ENCODE results near the gene DPEP3.
"Not testable (repeated sequence)": the region's sequence is repeated elsewhere in the genome, so short reads cannot be mapped to it uniquely, and the experiment has no call there.

DPEP3 gene, protein sequence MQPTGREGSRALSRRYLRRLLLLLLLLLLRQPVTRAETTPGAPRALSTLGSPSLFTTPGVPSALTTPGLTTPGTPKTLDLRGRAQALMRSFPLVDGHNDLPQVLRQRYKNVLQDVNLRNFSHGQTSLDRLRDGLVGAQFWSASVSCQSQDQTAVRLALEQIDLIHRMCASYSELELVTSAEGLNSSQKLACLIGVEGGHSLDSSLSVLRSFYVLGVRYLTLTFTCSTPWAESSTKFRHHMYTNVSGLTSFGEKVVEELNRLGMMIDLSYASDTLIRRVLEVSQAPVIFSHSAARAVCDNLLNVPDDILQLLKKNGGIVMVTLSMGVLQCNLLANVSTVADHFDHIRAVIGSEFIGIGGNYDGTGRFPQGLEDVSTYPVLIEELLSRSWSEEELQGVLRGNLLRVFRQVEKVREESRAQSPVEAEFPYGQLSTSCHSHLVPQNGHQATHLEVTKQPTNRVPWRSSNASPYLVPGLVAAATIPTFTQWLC

DNA sequence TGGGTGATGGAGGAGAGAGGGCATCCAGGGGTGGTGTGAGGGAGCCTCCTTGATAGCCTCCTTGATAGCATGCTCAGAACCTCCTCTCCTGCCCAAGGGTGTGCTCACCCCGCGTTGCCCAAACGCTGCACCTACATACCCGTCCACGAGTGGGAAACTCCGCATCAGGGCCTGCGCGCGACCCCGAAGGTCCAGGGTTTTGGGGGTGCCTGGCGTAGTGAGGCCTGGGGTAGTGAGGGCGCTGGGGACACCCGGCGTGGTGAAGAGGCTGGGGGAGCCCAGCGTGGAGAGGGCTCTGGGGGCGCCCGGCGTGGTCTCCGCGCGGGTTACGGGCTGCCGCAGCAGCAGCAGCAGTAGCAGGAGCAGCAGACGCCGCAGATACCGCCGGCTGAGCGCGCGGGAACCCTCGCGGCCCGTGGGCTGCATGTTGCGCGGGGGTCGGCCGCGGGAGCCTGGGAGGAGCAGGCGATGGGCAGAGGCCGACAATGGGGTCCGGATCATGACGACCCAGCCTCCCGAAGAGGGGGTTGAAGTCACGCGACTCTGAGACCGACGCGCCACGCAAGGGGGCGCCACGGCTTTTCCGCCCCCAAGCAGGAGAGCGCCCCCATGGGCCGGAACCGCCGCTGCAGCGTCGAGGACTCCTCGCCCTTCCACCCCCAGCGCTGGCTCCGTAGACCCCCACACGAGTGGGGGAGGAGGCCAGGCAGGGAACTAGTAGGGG, at the start of gene DPEP3:
TSS of gene DPEP3 (minus strand) at position 545 of the 724 bp plus-strand sequence. CDS start at position 426, 119 bp downstream.
- no peak for DNase-seq

DNA sequence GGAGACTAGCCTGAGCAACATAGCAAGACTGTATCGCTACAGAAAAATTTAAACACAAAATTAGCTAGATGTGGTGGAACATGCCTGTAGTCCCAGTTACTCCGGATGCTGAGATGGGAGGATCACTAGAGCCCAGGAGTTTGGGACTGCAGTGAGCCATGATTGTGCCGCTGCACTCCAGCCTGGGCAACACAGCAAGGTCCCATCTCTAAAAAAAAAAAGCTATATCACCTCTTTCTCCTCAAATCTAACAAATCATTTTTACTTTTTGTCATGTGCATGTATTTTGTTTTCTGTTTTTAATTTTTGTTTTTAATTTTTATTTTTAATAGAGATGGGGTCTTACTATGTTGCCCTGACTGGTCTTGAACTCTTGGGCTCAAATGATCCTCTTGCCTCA, 48.7 kb upstream of the DPEP3 start:
- no peak for DNase-seq

DNA sequence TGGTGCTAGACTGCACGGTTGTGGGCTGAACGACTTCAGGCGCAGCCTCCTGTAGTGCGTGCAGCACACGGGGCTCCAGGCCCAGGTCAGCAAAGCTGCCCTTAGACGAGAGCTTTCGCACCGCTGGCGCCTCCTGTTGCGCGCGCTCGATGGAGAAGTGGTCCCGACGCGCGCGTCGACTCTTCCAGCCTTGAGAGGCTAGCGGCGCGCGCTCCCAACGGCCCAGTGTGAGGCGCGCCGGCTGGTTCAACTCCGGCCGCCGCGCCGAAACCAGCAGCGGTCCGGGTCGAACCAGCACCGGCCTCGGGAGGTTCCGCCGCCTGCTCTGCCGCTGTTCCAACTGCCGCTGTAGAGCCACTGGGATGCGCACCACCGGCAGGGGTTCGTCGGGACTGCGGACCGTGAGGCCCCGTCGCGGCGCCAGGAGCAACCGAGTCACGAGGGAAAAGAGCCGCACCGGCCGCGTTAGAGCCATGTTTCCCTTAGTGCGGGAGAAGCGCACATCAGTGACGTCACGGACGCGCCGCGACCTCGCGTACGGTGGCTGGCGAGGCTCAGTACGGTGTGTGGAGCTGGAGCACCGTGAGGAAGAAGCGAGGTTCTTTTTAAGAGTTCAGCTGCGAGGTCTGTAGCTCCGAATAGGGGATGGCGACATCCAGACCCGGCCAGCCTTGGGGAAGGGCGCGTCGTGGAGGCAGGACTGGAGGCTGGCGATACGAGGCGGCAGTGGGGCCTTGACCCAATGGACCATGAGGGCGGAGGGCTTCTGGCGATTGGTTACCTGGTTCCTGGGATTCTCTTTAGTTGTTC, 42.6 kb upstream of the DPEP3 start, which contains the start of the genes DDX28 and DUS2:
TSS of gene DDX28 (minus strand) at position 505 of the 810 bp plus-strand sequence. CDS start at position 475, 30 bp downstream.
TSS of gene DUS2 (plus strand) at position 557 of the 810 bp plus-strand sequence. CDS start 14,740 bp downstream, outside the sequence.
- peak; percentile 91 for DNase-seq

DNA sequence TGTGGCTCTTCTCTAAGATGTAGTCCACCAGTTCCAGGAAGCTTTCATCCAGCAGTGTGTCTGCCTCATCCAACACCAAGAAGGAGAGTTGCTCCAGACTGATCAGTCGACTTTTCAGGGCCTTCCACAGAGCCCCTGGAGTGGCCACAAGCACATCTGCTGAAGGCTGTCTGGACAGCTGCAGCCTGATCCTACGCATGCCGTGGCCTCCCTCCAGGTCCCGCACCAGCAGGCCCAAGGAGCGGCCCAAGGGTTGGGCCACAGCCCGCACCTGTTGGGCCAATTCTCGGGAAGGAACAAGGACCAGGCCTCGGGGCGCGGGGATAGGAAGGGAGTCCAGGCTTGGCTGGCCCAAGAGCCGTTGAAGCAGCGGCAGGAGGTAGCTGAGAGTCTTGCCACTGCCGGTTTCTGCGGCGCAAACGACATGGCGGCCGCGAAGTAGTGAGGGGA, 42.0 kb upstream of the DPEP3 start:
- no peak for DNase-seq

DNA sequence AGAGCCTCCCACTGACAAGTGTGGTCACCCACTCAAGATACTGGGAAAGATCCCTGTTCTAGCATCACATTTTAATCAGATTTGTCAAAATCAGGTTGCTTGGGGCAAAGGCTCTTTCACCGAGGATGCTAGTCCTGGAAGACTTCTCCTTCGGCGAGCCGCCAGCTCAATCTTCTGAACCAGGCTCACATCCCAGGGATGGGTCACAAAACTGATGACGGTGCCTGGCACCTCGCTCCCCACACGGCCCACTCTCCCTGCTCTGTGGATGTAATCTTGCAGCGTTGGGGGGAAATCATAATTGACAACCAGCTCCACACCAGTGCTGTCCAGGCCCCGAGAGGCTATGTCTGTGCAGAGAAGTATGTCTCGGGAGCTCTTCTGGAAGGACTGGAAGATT, 41.2 kb upstream of the DPEP3 start:
- no peak for DNase-seq

DNA sequence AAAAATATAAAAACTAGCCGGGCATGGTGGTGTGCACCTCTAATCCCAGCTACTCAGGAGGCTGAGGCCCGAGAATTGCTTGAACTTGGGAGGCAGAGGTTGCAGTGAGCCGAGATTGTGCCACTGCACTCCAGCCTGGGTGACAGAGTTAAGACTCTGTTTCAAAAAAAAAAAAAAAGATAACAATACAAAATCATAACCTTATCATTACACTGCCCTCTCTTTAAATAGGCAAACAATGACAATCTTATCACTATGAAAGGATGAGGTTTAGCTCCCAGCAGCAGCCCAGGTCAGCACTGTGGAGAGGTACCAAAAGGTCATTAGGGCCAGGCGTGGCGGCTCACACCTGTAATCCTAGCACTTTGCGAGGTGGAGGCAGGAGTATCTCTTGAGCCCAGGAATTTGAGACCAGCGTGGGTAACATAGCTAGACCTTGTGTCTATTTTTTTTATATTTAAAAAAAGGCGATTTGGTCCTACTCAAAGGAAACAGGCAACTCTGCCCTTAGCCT, 38.9 kb upstream of the DPEP3 start:
- DNase-seq, result no peak

DNA sequence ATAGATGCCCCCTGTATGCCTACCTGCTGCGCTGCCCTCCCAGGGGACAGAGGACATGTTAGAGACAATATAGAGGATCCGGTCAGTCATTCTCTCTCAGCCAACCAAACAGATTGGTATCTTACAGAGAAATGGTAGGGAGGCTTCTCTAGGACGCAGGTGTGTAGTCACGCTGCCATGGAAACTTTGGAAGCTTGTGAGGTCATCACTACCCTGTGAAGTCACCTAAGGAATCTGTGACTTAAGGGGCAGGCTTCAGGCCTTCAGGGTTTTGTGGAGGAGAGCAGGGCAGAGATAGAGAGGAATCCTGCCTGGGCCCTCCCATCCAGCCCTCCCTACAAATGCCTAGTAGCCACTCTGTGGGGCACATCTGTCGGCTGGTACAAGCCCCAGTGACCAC, 35.4 kb upstream of the DPEP3 start, which contains the start of gene DPEP2NB:
TSS of gene DPEP2NB (minus strand) at position 231 of the 400 bp plus-strand sequence. CDS start at position 90, 141 bp downstream.
- DNase-seq, result no peak

DNA sequence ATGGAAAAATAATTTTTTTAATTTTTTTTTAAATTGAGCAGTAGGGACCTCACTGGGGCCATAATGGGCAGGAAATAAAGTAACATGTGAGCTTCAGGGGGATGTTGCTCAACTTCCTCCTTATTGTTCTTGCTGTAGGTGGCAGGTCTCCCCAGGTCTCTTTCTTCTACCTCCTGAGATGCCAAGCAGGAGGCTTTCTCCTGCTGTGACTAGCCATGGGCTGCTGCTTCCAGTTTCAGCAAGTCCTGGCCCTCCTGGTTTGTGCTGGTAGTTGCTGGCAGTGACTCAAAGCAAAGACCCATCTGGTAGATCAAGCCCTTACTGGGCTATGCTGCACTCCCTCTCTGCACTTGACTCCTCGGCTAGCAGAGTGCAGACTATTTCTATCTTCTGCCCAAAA, 33.1 kb upstream of the DPEP3 start:
- peak; percentile 39 for DNase-seq

DNA sequence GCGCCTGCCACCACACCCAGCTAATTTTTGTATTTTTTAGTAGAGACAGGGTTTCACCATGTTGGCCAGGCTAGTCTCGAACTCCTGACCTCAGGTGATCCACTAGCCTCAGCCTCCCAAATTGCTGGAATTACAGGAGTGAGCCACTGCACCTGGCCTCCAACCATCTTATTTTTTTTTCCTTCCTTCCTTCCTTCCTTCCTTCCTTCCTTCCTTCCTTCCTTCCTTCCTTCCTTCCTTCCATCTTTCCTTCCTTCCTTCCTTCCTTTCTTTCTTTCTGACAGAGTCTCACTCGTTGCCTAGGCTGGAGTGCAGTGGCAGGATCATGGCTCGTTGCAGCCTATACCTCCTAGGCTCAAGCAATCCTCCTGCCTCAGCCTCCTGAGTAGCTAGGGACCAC, 29.6 kb upstream of the DPEP3 start:
- DNase-seq, result not testable (repeated sequence)

DNA sequence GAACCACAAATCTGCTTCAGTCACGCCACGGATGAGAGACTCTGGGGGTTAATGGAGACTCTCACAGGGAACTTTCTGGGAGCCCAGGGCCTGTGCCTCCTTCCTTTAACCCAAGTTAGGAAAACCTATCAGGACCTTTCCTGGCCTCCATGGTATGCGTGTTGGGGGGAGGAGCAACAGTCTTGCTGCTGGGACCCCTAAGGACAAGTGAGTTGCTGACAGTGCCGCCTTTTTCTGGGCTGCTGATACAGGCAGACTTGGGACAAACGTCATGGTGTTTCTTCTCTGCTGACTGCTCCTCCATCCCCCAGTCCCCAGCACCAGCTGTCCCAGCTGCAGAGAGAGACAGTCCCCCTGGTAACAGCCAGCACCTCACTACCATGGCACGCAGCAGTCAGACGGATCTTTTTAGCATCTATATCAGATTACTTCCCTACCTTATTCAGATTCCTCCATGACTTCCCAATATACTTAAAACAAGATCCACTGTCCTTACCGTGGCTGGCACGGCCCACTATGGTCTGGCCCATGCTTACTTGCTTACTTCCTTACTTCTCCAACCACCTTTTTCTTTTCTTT, 28.9 kb upstream of the DPEP3 start:
- DNase-seq, result no peak

DNA sequence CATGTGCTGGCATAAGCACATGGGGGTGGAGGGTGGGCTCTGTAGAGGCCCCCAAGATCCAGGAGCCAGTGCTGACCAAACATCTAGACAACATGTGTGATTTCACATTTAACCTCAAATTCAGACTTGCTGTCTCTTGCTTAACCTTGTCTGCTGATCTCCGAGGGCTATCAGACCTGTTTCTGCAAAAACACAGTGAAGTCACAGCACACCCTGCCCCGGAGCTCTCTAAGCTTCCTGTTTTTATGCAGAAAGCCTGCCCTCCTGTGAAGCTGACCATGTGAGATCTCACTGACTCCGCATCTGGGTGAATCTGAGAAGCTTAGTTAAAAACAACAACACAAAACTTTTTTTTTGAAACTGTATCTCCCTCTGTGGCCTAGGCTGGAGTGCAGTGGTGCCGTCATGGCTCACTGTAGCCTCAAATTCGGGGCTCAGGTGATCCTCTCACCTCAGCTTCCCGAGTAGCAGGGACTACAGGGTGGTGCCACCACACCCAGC, 25.5 kb upstream of the DPEP3 start:
- DNase-seq, result peak; percentile 68

DNA sequence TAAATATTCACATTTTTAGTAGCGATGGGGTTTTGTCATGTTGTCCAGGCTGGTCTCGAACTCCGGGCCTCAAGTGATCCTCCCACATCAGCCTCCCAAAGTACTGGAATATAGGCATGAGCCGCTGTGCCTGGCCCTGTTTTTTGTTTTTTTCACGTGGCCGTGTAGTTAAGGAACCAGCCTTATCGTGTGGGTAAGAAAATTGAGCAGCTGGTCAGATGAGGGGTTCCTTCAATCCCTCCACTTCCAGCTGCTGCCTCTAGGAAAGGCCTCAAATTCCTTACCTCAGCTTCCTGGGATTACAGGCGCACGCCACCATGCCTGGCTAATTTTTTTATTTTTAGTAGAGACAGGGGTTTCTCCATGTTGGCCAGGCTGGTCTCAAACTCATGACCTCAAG, 24.9 kb upstream of the DPEP3 start:
- DNase-seq, result no peak

DNA sequence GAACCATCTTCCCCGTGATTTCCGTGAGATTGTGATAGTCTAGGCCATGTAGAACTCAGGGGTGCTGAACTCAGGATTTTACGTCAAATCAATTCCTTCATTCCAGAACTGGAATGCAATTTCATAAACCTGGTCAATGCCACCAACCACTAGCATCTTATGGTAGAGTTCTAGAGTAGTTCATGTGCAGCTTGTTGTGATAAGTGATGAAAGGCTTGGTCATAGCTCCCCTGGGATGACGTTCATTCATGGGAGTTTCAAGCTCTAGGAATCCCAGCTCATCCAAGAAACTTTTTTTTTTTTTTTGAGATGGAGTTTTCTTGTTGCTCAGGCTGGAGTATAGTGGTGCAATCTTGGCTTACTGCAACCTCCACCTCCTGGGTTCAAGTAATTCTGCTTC, 22.7 kb upstream of the DPEP3 start:
- DNase-seq, result no peak

DNA sequence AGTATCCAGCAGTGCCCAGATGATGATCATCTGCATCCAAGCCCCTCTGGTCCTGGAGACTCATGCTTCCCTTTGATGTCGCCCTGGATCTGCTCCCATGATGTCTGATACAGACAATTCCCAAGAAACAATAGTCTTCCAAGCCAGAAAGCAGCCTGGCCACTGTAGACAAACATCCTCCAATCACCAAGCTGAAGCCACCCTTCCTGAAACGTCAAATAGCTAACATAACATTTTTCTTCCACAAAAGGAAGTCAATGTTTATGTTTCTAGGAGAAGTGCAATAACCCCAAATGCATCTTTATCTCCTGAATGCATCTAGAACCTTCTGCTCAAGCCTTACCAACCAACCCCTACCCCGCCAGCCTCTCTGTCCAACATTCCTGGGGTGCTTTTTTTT, 20.2 kb upstream of the DPEP3 start:
- no peak for DNase-seq

DNA sequence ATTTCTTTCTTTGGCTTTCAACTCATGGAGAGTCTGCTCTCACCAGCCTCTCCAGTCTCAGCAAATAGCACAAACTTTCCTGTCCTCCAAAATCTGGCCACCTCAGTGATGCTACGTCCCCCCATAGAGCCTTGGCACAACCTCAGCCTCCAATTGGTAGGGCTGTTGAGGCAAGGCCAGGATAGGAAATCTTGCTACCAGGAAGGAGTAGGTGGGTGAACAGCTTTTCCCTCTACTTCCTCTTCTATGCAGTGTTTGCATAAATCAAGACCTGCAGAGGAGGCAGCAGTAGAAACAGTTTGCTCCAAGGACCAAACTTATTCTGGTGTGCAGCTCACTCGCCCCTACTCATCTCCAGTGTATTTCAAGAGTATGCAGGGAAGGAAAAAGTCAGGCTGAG, 19.7 kb upstream of the DPEP3 start:
- peak; percentile 16 for DNase-seq

DNA sequence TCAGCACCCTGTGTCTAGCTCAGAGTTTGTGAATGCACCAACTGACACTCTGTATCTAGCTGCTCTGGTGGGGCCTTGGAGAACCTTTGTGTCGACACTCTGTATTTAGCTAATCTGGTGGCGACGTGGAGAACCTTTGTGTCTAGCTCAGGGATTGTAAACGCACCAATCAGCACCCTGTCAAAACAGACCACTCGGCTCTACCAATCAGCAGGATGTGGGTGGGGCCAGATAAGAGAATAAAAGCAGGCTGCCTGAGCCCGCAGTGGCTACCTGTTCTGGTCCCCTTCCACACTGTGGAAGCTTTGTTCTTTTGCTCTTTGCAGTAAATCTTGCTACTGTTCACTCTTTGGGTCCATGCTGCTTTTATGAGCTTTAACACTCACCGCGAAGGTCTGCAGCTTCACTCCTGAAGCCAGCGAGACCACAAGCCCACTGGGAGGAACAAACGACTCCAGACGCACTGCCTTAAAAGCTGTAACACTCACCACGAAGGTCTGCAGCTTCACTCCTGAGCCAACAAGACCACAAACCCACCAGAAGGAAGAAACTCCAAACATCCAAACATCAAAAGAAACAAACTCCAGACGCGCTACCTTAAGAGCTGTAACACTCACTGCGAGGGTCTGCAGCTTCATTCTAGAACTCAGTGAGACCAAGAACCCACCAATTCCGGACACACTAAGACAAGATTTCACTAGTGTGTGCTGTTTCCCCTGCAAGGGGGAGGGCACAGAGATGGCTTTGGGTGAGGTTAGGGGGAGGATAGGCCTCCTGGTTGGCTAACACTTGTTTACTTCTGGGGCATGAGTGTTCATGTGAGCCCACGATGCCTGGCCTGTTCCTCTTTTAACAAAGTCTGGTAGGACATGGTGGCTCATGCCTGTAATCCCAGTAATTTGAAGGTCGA, 18.7 kb upstream of the DPEP3 start, which contains the start of gene DPEP2:
TSS of gene DPEP2 (minus strand) at position 706 of the 910 bp plus-strand sequence. CDS start 6,272 bp downstream, outside the sequence.
- peak; percentile 77 for DNase-seq

DNA sequence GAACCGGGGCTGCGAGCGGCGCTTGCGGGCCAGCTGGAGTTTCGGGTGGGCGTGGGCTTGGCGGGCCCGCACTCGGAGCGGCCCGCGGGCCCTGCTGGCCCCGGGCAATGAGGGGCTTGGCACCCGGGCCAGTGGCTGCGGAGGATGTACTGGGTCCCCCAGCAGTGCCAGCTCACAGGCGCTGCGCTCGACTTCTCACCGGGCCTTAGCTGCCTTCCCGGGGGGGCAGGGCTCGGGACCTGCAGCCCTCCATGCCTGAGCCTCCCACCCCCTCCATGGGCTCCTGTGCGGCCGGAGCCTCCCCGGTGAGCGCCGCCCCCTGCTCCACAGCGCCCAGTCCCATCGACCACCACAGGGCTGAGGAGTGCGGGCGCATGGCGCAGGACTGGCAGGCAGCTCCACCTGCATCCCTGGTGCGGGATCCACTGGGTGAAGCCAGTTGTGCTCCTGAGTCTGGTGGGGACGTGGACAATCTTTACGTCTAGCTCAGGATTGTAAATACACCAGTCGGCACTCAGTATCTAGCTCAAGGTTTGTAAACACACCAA, 18.0 kb upstream of the DPEP3 start:
- not testable (repeated sequence) for DNase-seq

DNA sequence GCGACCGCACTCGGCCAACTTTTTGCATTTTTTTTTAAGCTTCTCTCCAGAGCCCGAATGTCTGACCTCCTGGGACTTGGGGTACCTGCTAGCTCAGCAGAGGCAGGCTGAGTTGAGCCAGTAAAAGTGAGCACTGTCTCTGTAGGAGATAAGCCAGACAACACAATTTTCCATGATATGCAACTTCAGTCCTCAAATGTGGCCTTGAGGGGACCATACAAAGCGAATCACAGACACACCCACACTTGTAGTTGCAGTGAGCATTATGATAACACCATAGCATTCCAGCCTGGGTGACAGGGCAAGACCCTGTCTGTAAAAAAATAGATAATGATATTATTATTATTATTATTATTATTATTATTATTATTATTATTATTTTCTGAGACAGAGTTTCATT, 16.4 kb upstream of the DPEP3 start:
- DNase-seq, result no peak

DNA sequence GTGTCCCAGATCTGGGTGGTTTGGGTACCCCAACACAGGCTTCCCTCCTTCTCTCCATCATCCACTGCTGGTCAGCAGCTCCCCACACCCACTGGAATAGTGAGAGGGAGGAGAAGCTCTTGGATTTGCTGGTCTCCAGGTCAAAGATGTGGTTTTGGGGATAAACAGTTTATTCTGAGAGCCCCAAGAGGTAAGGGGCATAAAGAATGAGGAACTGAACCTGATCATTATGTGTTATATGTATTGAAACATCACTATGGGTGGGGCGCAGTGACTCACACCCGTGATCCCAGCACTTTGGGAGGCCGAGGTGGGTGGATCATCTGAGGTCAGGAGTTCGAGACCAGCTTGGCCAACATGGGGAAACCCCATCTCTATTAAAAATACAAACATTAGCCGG, 15.1 kb upstream of the DPEP3 start:
- DNase-seq, result no peak

DNA sequence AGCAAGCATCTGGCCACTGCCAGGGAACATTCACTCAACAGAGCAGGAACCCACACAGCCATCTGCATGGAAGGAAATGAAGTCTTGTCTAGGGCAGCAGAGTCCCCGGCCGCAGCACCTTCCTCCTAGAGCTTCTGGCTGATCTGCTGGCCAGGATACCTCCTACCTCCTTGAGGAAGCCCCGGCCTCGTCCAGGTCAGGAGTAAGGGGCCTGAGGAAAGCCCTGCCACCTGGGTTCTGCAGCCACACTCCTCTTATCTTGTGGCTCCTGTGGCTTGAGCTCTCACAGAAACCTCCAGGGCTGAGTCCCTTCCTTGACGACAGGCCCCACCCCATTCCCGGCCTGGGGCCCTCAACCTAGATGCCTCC, 13.7 kb upstream of the DPEP3 start:
- not testable (repeated sequence) for DNase-seq
